Measurements from ENCODE around the gene UIMC1.

The UIMC1 gene

GRCh38 chr5:176863041-176863764 is 143.4 kb downstream of the UIMC1 start:
- no peak overlapping the region for H3K4me3 ChIP-seq (ENCODE audit: low read length)
- no peak for TF ChIP-seq ZNF274 (IDR thresholded peaks at IDR 0.05; ENCODE audit: low read depth, low read length)

- no peak overlapping the region for H3K4me3 ChIP-seq (ENCODE audit: low read length)
- TF ChIP-seq ZNF274 (IDR thresholded peaks at IDR 0.05; ENCODE audit: low read depth, low read length), result no peak
These were observed 144.1 kb downstream of the UIMC1 start for GRCh38 chr5:176862330-176862995.

GRCh38 chr5:176861276-176861675 is 145.3 kb downstream of the UIMC1 start:
- no peak overlapping the region for H3K4me3 ChIP-seq (ENCODE audit: low read length)
- no peak for TF ChIP-seq ZNF274 (IDR thresholded peaks at IDR 0.05; ENCODE audit: low read depth, low read length)

- H3K4me3 ChIP-seq (ENCODE audit: low read length), result no peak overlapping the region
- TF ChIP-seq ZNF274 (IDR thresholded peaks at IDR 0.05; ENCODE audit: low read depth, low read length), result no peak
These were observed 146.2 kb downstream of the UIMC1 start for GRCh38 chr5:176860381-176860780.

- no peak for TF ChIP-seq ZNF274 (IDR thresholded peaks at IDR 0.05; ENCODE audit: low read depth, low read length)
- no peak overlapping the region for H3K4me3 ChIP-seq (ENCODE audit: low read length)
These were observed 146.7 kb downstream of the UIMC1 start for GRCh38 chr5:176859916-176860315.

- no peak for TF ChIP-seq ZNF274 (IDR thresholded peaks at IDR 0.05; ENCODE audit: low read depth, low read length)
- H3K4me3 ChIP-seq (ENCODE audit: low read length), result no peak overlapping the region
These were observed 148.7 kb downstream of the UIMC1 start for GRCh38 chr5:176857894-176858273.

GRCh38 chr5:176857216-176857893 is 149.2 kb downstream of the UIMC1 start:
- no peak for TF ChIP-seq ZNF274 (IDR thresholded peaks at IDR 0.05; ENCODE audit: low read depth, low read length)

GRCh38 chr5:176856746-176857145 is 149.8 kb downstream of the UIMC1 start:
- TF ChIP-seq ZNF274 (IDR thresholded peaks at IDR 0.05; ENCODE audit: low read depth, low read length), result no peak

More at GRCh38 chr5:176857216-176857893, 149.2 kb downstream of the UIMC1 start:
- no peak overlapping the region for H3K4me3 ChIP-seq (ENCODE audit: low read length)

DNA sequence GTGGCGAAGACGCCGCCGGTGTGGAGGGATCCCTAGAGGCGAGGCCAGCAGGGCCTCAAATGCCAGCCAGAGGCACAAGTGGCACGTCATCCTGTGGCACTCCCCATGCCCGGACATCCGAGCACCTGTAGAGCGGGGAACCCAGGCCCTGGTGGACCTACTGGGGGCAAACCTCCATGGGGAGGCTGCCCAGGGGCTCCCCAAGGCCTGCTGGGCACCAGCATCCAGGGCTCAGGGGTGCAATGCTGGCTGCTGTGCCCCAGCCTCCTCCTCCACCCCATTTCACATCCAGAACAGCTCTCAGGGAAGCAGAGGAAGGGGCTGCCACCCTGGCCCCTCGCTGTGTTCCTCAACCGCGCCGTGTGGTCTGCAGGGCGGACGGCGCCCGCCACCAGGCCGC is 151.0 kb downstream of the UIMC1 start:
- no peak overlapping the region for H3K4me3 ChIP-seq (ENCODE audit: low read length)
- TF ChIP-seq ZNF274 (IDR thresholded peaks at IDR 0.05; ENCODE audit: low read depth, low read length), result no peak

More at GRCh38 chr5:176856746-176857145, 149.8 kb downstream of the UIMC1 start:
- no peak overlapping the region for H3K4me3 ChIP-seq (ENCODE audit: low read length)

All from GM08714 (cell line).